Islet of Langerhans (tissue), 1 donor: ENCODE measurements around the gene NPFF.

ENCODE experiments used
- FAIRE-seq: peaks from one replicate; lab custom pipeline; 2011; peaks lifted over from hg19 to GRCh38; lab: Jason Lieb, UNC

Gene NPFF

DNA sequence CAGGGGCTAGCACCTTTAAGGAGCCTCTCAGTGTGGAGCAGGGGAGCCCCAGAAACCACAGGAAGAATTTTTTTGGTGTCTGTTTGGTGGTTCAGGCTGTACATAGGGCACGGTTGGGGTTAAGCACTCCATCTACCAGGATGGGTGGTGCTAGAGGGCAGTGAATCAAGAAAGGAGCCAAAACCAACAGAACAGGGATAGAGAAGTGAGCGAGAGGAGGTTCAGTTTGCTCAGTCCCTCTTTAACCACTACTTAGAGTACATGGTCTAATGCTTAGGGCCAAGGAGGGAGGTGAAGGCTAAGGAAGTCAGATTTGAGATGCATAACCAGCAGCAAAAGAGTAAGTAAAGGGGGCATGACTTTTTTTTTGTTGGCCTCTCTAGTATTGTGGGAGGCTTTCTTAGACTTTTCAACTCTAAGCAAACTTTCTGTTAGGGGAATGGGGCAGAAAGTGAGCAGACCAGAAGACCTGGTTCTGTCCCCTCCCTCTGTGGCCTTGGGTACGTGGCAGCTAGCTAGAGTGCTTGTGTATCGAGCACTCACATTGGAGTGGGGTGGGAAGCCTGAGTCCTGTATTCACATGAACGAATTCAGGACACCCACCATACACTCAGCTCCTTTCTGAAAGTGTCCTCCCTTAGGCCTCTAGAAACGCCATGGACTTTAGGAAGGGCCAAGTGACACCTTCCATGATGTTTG is 6.6 kb upstream of the NPFF start:
- no peak for FAIRE-seq

DNA sequence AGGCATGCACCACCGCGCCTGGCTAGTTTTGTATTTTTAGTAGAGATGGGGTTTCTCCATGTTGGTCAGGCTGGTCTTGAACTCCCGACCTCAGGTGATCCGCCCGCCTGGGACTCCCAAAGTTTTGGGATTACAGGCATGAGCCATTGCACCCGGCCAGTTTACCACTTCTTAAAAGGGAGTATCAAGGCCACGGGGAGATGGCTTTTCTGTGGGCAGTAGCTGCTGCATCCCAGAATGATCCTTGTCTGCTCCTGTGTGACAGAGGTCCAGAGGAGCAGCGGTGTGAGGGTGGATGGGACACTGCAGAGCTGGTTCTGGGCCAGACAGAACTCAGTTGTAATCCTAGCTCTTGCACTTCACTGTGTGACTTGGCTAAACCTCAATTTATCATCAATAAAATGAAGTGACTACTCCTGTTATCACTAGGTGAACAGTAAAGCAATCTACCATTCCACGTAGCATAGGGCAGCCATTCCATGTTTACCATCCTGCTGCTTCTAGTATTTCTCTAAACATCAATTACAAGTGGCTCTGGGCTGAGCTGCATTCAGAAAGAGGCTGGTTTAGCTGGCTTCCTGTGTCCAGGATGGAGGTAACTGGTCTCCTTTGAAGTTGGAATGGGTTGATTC is 3.0 kb upstream of the NPFF start:
- FAIRE-seq = no peak

DNA sequence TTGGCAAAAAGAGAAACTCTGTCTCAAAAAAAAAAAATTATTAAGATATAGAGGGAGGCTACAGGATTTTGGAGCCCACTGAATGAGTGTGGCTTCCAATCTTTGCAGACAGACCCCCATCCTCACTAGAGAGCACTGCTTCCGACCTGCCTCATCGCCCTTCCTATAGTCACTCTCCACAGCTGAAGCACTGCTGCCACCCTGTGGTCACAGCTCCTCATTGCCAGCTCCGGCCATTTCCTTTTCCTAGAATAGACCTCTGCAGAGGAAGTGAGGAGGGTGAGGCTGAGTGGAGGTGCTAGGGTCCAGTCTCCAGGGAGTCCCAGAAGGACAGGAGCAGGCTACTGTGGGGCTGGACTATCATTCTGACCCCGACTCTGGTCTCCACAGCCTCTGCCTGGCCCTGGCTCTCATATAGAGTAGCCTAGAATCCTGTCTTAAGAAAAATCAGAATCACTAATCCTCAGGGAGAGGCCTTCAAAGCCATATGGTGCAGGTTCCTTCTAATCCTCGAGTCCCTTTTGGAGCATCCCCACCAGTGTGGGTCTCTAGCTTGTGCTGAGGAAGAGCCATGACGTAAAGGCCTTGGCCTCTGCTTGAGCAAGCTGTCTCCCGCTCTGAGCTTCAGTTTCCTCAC is 1.4 kb upstream of the NPFF start:
- peak; percentile 9 for FAIRE-seq

DNA sequence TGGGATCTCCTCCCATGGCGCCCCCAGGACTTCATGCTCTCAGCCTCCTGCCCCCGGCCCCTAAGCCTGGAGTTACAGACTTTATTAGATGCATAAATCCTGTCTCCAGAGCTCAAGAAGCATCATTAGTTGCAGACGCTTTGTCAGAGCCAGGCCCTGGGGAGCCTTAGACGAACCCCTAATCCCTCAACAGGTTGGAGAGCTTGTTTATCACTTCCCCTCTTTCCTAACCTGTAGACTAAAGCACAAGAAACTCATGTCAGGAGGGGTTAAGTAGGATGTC is 260 bp upstream of the NPFF start:
- FAIRE-seq = no peak

DNA sequence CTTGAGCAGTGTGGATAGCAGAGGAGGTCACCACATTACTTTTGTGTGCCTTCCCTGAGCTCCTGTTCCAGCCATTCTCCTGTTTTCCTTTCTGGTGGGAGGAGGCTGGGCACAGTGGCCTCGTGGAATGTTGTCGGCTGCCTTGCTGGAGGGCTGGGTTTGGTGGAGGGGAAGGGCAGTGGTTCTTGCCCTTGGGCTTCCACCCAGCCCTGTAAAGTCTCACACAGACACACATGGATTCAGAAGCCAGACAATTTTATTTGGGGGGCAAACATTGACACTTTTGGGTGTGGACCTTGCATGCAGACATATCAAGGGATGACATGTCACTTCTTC is 866 bp downstream of the NPFF start:
- FAIRE-seq = no peak

DNA sequence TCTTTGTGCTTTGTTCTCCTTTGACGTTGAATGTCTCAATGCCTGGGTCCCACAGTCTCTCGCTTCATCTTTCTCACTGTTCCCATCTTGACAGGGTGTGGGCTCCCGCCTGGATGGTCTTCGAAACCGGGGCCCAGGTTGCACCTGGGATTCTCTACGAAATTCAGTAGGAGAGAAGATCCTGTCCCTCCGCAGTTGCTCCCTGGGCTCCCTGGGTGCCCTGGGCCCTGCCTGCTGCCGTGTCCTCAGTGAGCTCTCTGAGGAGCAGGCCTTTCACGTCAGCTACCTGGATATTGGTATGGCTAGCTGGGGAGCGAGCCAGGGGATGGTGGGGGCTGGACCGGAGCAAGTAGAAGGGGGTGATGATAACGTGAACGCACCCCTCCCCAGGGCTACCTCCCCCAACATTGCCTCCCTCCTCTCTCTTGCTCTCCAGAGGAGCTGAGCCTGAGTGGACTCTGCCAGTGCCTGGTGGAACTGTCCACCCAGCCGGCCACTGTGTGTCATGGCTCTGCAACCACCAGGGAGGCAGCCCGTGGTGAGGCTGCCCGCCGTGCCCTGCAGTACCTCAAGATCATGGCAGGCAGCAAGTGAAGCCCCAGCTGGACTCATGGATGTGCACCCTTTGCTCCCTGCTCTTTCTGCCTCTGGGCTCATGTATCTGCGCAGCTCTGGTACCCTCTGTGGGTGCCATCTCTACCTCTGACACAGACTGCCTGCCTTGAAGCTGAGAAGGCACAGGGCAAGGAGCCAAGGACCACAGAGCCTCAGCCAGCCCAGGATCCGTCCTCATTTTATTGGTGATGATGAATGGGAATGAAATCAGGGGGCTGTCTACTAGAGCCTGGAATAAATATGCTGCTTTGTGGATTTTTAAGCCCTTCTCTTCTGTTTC is 1.5 kb downstream of the NPFF start:
- no peak for FAIRE-seq

DNA sequence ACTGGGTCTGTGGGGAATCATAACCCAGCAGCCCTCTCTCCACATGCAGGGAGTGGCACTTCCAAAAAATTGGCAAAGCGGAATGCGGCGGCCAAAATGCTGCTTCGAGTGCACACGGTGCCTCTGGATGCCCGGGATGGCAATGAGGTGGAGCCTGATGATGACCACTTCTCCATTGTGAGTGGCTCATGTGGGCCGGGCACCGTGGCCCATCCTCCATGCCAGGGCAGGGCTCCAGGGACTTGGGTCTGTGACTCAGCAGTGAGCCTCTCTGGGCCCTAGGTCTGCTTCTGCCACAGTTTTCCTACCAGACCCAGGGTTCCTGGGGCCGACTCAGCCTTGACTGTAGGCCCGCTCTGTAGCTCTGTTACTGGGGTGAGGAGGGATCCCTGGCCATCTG is 2.2 kb downstream of the NPFF start:
- no peak for FAIRE-seq

DNA sequence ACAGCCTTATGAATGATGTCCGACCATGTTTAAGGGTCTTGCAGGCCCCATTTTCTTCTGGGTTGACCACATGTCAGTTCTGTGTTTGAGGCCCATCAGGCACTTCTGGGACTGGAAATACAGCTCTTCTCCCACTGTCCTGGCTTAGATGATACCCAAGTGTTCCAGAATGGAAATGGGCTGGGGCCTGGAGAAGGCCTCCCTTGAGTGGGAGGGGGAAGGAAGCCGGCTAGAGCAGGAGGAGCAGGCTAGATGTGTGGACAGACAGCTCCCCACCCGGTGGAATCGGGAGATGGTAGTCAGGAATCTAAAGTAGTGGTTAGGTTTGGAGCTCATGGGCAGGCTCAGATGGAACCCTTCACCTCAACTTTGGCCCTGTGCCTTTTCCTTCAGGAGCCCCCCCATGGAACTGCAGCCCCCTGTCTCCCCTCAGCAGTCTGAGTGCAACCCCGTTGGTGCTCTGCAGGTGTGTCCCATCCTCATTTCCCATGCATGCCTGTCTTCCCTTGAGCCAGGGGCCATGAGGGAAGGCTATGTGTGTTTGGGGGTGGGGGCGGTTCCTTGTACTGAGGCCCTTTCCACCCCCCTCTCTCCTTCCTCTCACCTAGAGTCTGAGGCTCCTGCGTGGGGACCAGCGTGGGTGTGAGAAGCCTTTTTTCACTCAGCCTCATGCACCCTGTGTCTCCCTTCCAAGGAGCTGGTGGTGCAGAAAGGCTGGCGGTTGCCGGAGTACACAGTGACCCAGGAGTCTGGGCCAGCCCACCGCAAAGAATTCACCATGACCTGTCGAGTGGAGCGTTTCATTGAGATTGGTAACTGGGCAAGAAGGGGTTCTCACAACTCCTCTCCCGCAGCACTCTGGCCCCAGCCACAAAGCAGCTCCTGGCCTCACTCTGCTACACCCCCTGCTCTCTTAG is 3.0 kb downstream of the NPFF start:
- FAIRE-seq = no peak

DNA sequence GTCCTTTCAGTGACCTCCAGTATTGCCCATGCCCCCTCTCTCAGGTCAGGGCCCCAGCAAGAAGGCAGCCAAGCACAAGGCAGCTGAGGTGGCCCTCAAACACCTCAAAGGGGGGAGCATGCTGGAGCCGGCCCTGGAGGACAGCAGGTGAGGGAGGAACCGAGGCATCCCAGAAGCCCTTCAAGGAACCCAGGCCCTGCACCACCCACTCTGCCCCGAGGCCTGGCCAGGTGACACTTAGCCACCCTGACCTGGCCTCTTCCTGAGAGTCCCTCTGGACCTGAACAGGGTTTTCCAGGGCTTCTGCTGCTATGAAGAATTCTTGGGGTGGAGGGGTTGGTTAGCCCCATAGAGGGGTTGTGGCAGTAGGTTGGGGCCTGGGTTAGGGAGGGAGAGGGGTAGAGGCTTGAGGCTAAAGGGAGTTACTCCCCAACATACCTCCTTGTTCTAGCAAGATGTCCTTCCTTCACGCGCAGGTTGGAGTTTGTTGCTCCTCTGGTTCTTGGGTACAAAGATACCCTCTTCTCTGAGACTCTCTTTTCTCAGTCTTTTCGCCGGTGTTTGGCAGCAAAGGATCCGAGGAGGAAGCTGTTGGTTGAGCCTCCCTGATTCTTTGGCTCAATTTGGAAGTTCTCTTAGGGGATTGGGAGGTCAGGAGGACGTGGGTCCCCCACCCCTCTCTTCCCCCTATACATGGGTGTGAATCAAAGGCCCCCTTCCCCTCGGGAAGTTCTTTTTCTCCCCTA is 4.1 kb downstream of the NPFF start:
- FAIRE-seq = no peak

DNA sequence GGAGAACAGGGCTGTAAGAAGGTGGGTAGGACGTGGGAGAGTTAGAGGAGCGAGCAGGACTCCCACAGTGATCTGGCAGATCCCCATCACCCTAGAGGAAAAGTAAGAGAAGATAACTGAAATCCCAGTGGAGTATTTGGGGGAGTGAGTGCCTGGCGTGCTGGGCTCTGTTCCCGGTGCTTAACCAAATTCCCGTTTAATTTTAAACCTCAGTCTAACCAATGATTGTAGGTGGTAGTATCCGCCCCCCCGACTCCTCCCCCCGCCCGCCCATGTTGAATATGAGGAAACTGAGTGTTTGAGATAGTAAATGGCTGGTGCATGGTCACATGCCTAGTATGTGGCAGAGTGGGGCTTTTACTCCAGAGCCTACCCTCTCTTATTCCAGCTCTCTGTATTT is 5.0 kb downstream of the NPFF start:
- FAIRE-seq = no peak

DNA sequence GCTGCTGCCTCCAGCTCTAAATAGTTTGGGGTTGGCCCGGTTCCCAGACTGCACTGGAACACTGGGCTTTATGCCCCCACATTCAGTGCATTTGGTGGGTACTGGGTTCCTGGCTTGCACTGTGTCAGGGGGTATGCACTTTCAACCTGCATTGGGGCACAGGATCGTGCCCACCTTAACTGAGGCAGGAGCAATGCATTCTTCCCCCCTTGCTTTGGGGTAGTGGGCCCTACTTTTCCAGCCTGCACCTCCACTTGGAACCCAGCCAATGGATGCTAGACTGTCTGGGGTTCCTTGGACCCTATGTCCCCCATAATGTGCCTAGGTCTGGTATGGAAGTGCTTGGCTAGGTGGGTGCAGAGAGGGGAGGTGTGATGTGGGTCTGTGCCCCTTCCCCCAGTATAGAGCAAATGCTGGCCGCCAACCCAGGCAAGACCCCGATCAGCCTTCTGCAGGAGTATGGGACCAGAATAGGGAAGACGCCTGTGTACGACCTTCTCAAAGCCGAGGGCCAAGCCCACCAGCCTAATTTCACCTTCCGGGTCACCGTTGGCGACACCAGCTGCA is 5.6 kb downstream of the NPFF start:
- no peak for FAIRE-seq

DNA sequence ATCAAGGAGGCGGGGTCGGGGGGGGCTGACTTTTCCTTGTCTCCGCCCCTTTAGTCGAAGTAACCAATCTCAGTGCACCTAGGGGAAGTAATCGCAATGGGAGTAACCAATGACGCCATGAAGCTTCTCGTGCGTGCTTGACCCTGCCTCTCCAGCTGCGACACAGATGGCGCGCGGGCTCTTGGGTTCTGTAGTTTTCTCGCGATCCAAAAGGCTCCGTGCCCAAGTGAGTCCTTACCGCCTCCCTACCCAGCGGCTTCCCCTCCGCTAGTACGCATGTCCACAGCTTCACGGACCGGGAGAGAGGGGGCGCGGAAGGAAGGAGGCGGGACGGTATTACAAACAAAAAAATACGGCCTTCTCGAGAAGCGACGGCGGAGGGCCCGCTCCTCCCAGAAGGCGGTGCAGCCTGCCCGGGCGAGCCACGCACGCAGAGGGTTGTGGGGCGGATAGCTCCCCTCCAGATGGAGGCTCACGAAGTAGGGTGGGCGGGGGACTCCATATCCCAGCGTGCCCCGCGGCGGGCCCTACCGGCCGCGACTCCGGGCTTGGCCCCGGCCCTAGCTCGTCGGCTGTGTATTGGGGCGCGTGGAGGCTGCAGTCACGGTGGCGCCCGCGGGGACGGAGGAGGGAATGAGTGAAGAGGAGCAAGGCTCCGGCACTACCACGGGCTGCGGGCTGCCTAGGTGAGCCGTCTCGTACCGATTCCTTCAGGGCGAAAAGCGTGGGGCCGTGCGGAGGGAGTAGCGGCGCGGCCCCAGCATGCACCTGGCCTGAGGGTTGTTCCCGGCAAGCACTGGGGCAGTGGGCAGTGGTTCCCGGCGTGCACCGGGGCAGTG is 6.3 kb downstream of the NPFF start, which contains the start of gene TARBP2:
Gene TARBP2 (plus strand): TSS at position 508 of the 839 bp plus-strand sequence. CDS start 126 bp downstream, at position 634.
- peak; percentile 96 for FAIRE-seq

DNA sequence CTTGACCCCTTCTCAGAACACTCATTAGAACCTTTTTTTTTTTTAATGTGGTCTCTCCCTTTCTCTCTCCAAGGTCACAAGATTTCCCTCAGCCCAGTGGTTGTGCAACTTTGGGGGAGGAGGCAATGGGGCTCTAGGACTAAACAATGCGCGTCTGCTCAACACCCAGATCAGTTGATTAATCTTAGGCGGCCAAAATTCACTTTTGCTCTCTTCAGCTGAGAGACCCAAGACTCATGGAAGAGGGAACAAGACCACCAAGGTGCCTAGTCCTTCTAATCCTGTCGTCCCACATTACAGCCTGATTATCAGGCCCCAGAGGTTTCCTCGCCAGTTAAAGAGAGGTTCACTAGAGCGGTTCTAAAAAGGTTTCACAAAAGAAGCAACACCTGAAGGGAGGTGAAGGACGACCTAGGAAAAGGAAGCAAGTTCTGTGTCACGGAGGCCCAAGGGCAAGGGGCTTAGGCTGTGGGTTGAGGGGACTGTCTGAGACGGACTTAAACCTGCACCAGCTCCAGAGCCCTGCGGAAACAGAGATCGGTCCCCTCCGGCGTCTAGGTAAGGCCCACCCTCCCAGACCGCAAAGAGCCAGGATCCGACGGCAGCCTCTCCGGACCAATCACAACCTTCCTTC is 7.0 kb downstream of the NPFF start:
- no peak for FAIRE-seq

DNA sequence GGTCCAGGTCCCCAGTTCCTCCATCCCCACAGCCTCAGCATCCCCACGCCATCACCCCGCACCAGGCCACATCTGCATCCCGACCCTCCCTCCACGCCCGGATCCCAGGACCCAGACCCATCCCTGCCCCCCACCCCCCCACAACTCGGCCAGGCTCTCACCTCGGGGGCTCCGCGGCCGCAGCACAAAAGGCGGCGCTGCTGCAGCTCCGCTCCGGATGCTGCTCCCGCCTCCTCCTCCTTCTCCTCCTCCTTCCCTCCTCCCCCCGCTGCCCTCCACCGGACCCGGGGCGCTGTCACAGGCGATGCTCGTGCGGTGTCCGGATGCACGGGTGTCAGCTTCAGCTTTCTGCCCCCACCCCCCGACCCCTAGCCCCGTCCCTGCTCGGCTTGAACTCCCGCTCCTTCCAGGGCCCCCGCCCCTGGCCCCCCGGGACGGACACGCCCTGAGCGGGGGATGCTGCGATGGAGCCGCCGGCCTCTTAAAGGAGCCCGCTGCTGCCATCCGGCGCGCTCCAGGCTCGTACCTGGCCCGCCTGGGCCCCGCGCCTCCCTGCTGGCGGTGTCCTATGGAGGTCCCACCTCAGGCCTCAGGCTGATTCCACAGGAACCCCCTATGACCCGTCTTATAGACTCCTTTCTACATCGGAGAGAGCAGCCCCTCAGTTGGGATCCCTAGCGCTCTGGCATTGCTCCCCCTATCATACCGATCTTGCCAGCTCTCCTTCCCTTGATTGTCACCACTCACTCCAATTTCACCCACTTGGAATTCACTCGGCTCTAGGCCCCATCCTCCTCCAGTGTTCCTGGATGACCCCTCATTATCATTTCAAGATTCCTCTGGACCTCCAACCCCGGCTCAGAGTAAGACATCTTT is 7.8 kb downstream of the NPFF start, which contains the start of gene MAP3K12:
Gene MAP3K12 (minus strand): TSS at position 193 of the 876 bp plus-strand sequence. CDS start 12,067 bp downstream, outside the sequence.
- FAIRE-seq = no peak

DNA sequence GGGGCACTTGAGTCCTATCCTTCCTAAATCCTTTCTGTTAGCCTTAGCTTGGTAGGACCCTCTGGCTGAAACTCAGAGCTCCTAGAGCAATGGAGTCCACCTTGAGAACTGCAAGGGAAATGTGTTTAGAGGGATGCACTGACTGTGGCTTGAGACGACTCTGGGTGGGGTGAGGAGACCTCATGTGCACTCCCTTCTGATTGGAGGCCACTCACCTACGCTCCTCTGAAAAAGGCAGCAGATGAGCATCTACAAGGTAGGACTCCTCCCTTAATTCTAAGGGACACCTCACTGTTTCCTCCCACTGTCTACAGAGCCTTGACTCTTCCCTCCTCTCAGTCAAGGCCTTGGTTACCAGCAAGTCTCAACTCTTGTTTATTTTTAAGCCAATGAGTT is 9.1 kb downstream of the NPFF start:
- FAIRE-seq = no peak

DNA sequence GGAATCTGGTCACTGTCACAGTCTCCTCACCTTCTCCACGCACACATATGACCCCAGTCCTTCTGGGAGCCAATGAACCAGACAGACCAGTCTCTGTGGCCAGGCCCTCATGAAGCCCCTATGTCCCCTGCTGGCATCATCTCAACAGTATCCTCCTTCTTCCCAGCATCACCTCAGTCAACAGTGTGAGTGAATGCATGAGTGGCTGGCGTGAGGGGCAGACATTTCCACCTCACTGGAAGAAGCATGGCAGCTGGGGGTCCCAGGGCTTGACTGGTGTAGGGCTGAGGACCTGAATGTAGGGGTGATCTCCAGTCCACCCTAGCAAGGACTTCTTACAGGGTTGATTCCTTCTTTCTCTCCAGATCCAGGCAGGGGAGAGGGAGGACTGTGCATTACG is 9.8 kb downstream of the NPFF start:
- FAIRE-seq = no peak

DNA sequence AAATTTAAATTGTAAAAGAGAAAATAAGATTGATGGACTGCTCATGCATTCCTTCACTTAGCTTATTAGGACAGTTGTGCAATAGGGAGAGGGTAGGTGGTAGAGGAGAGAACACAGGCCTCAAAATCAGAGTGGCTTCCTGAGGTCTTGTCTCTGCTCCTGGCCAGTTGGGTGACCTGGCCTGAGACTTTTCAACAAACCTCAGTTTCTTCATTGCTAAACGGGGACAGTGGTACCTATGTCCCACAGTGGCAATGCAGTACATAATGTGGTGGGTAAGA is 10.6 kb downstream of the NPFF start:
- FAIRE-seq = no peak
